ENCODE results near the gene CTSZ. TPM values are rescaled to one million over a fixed set of nuclear protein-coding genes. Genes with fewer than 3 reads are reported as not detected.
A peak's percentile ranks its signal among the peaks of the same experiment; 100 is the strongest.
"Not testable (repeated sequence)": the region's sequence is repeated elsewhere in the genome, so short reads cannot be mapped to it uniquely, and the experiment has no call there.

Gene CTSZ
- total RNA-seq, 1 donor from 2014 or later, result 61.4 TPM

DNA sequence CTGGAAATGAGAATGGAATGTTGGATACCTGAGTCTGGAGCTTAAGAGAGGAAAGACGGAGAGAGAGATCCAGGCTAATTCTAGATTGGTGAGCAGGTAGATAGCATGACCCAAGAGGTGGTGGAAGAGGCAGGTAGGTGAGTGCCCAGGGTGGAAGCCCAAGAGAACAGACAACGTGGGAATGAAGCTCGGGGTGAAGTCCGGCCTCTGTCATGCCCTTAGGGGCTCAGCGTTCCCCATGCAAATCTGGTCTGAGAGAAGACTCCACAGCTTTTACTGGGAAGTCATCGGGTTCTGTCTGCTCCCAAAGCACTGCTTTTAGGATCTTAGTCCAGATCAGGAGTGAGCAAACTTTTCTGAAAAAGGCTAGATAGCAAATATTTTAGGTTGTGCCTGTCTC, 22.4 kb downstream of the CTSZ start:
- no peak for DNase-seq (ENCODE audit: low spot score, unreplicated experiment)
- Mint-ChIP-seq H3K27me3 (no peaks in the 10 kb centered on the region), H3K27ac (no peak overlapping the region), H3K4me3 (ENCODE audit: low read depth) (peak overlapping the region; percentile 3), H3K36me3 (ENCODE audit: insufficient read depth) (peaks cover 19% of the 10 kb centered on the region), H3K9me3 (ENCODE audit: low read depth) (no peaks in the 10 kb centered on the region), H3K4me1 (ENCODE audit: low read depth) (peaks cover 35% of the 10 kb centered on the region)
- TF ChIP-seq, protein P1, sequence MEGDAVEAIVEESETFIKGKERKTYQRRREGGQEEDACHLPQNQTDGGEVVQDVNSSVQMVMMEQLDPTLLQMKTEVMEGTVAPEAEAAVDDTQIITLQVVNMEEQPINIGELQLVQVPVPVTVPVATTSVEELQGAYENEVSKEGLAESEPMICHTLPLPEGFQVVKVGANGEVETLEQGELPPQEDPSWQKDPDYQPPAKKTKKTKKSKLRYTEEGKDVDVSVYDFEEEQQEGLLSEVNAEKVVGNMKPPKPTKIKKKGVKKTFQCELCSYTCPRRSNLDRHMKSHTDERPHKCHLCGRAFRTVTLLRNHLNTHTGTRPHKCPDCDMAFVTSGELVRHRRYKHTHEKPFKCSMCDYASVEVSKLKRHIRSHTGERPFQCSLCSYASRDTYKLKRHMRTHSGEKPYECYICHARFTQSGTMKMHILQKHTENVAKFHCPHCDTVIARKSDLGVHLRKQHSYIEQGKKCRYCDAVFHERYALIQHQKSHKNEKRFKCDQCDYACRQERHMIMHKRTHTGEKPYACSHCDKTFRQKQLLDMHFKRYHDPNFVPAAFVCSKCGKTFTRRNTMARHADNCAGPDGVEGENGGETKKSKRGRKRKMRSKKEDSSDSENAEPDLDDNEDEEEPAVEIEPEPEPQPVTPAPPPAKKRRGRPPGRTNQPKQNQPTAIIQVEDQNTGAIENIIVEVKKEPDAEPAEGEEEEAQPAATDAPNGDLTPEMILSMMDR (IDR thresholded peaks at IDR 0.05; ENCODE audit: unreplicated experiment), result no peak

GRCh38 chr20:58983115-58983468, 24.0 kb downstream of the CTSZ start:
- not testable (repeated sequence) for H3K4me3 Mint-ChIP-seq (ENCODE audit: low read depth); H3K9me3 Mint-ChIP-seq (ENCODE audit: low read depth); H3K27me3 Mint-ChIP-seq; DNase-seq (ENCODE audit: low spot score, unreplicated experiment); H3K27ac Mint-ChIP-seq
- Mint-ChIP-seq H3K36me3 (ENCODE audit: insufficient read depth) (peaks cover 14% of the 10 kb centered on the region), H3K4me1 (ENCODE audit: low read depth) (peaks cover 35% of the 10 kb centered on the region)

GRCh38 chr20:58982406-58983114, 24.5 kb downstream of the CTSZ start:
- Mint-ChIP-seq H3K4me1 (ENCODE audit: low read depth) (peaks cover 35% of the 10 kb centered on the region), H3K27ac (peak overlapping the region; percentile 51), H3K27me3 (peaks cover 5% of the 10 kb centered on the region), H3K9me3 (ENCODE audit: low read depth) (no peaks in the 10 kb centered on the region), H3K4me3 (ENCODE audit: low read depth) (peak overlapping the region; percentile 87), H3K36me3 (ENCODE audit: insufficient read depth) (peaks cover 9% of the 10 kb centered on the region)
- no peak for DNase-seq (ENCODE audit: low spot score, unreplicated experiment)
- TF ChIP-seq, protein P1 (IDR thresholded peaks at IDR 0.05; ENCODE audit: unreplicated experiment), result no peak

GRCh38 chr20:58981628-58982364, 25.3 kb downstream of the CTSZ start:
- Mint-ChIP-seq H3K27ac (peak overlapping the region; percentile 91), H3K36me3 (ENCODE audit: insufficient read depth) (peaks cover 7% of the 10 kb centered on the region), H3K27me3 (peaks cover 5% of the 10 kb centered on the region), H3K4me3 (ENCODE audit: low read depth) (peak overlapping the region; percentile 87), H3K9me3 (ENCODE audit: low read depth) (no peaks in the 10 kb centered on the region), H3K4me1 (ENCODE audit: low read depth) (peaks cover 29% of the 10 kb centered on the region)
- DNase-seq (ENCODE audit: low spot score, unreplicated experiment), result no peak
- TF ChIP-seq, protein P1 (IDR thresholded peaks at IDR 0.05; ENCODE audit: unreplicated experiment), result no peak

GRCh38 chr20:58980711-58981627, 26.1 kb downstream of the CTSZ start, which contains the start of gene NELFCD:
TSS of gene NELFCD (plus strand) at chr20:58981256. CDS start at chr20:58981310, 54 bp downstream.
- H3K4me3 Mint-ChIP-seq (ENCODE audit: low read depth), result peak within 1 kb of the TSS; percentile 87
- peaks cover 6% of the 10 kb centered on the region for H3K36me3 Mint-ChIP-seq (ENCODE audit: insufficient read depth)
- DNase-seq (ENCODE audit: low spot score, unreplicated experiment), result peak; percentile 87
- H3K27ac Mint-ChIP-seq, result peak within 1 kb of the TSS; percentile 91
- H3K27me3 Mint-ChIP-seq, result peaks cover 5% of the 10 kb centered on the region
- TF ChIP-seq, protein P1 (IDR thresholded peaks at IDR 0.05; ENCODE audit: unreplicated experiment), result no peak
- peaks cover 24% of the 10 kb centered on the region for H3K4me1 Mint-ChIP-seq (ENCODE audit: low read depth)
- H3K9me3 Mint-ChIP-seq (ENCODE audit: low read depth), result no peaks in the 10 kb centered on the region
